Memory B cell (primary cell): ENCODE data around the gene FAM153A.
"Not testable (repeated sequence)": the region's sequence is repeated elsewhere in the genome, so short reads cannot be mapped to it uniquely, and the experiment has no call there.

ENCODE experiments used
- ATAC-seq: fragments of 150-1000 bp; cut with Tn5 transposase; 2 replicates; pipeline ENCODE4 v1.10.0; 2021; ENCODE audit warnings: low read depth, mild to moderate bottlenecking, moderate library complexity
- DNase-seq, 2 donors: peaks; one replicate each; pipeline ENCODE4 v3.0.0; 2022; ENCODE audit warnings: low spot score in 2 of 2
- H3K27ac Mint-ChIP-seq: one replicate; pipeline ENCODE4 v1.8.0; 2022; ENCODE audit warnings: mild to moderate bottlenecking, moderate library complexity, mixed read lengths
- H3K27me3 Mint-ChIP-seq: one replicate; pipeline ENCODE4 v1.8.0; 2022; ENCODE audit warnings: mixed read lengths
- H3K36me3 Mint-ChIP-seq: one replicate; pipeline ENCODE4 v1.8.0; 2022; ENCODE audit warnings: mild to moderate bottlenecking, mixed read lengths
- H3K4me1 Mint-ChIP-seq: one replicate; pipeline ENCODE4 v1.8.0; 2022; ENCODE audit warnings: mixed read lengths
- H3K4me3 Mint-ChIP-seq: one replicate; pipeline ENCODE4 v1.8.0; 2022; ENCODE audit warnings: mild to moderate bottlenecking, moderate library complexity, mixed read lengths
- H3K9me3 Mint-ChIP-seq: one replicate; pipeline ENCODE4 v1.8.0; 2022; ENCODE audit warnings: mixed read lengths

The FAM153A gene

GRCh38 chr5:177693671-177694517 lies 88.8 kb downstream of the FAM153A start:
- not testable (repeated sequence) for H3K9me3 Mint-ChIP-seq, ATAC-seq, H3K4me1 Mint-ChIP-seq, H3K27me3 Mint-ChIP-seq, DNase-seq, H3K36me3 Mint-ChIP-seq, H3K4me3 Mint-ChIP-seq, H3K27ac Mint-ChIP-seq

- not testable (repeated sequence) for H3K27me3 Mint-ChIP-seq, ATAC-seq, H3K9me3 Mint-ChIP-seq, H3K36me3 Mint-ChIP-seq, H3K27ac Mint-ChIP-seq, H3K4me3 Mint-ChIP-seq, H3K4me1 Mint-ChIP-seq, DNase-seq
These were observed 89.7 kb downstream of the FAM153A start for GRCh38 chr5:177692969-177693368.

DNA sequence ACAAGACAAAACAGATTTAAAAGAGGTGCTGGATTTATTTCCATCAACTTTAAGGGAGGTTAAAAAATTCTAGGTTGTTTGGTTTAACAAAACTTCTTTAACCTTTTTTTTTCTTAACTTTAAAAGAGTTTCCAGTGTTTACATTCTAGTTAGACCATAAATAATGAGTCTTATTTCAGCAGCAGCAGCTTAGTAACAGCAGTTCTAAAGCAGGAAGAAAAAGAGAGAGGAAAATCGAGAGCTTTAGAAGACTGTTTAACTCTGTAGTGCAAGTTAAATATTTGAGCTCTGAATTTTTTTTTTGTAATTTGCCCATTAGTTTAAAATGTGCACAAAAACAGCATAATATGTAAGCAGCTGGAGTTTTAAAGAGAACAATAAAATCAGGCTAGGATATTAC lies 90.2 kb downstream of the FAM153A start:
- not testable (repeated sequence) for ATAC-seq, H3K36me3 Mint-ChIP-seq, H3K27ac Mint-ChIP-seq, H3K4me1 Mint-ChIP-seq, H3K4me3 Mint-ChIP-seq, H3K27me3 Mint-ChIP-seq, H3K9me3 Mint-ChIP-seq, DNase-seq

DNA sequence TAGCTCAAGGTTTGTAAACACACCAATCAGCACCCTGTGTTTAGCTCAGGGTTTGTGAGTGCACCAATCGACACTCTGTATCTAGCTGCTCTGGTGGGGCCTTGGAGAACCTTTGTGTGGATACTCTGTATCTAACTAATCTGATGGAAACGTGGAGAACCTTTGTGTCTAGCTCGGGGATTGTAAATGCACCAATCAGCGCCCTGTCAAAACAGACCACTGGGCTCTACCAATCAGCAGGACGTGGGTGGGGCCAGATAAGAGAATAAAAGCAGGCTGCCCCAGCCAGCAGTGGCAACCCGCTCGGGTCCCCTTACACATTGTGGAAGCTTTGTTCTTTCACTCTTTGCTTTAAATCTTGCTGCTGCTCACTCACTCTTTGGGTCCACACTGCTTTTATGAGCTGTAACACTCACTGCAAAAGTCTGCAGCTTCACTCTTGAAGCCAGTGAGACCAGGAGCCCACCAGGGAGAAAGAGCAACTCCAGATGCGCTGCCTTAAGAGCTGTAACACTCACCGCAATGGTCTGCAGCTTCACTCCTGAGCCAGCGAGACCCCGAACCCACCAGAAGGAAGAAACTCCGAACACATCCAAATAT lies 93.6 kb downstream of the FAM153A start:
- not testable (repeated sequence) for H3K27ac Mint-ChIP-seq, ATAC-seq, DNase-seq

DNA sequence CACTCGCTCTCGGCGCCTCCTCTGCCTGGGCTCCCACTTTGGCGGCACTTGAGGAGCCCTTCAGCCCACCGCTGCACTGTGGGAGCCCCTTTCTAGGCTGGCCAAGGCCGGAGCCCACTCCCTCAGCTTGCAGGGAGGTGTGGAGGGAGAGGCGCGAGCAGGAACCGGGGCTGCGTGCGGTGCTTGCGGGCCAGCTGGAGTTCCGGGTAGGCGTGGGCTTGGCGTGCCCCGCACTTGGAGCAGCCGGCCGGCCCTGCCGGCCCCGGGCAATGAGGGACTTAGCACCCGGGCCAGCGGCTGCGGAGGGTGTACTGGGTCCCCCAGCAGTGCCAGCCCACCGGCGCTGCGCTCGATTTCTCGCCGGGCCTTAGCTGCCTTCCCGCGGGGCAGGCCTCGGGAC lies 94.6 kb downstream of the FAM153A start:
- not testable (repeated sequence) for H3K4me1 Mint-ChIP-seq, H3K36me3 Mint-ChIP-seq, H3K9me3 Mint-ChIP-seq, DNase-seq, ATAC-seq, H3K4me3 Mint-ChIP-seq, H3K27me3 Mint-ChIP-seq, H3K27ac Mint-ChIP-seq

More for the DNA sequence above, 93.6 kb downstream of the FAM153A start:
- not testable (repeated sequence) for H3K9me3 Mint-ChIP-seq, H3K4me1 Mint-ChIP-seq, H3K27me3 Mint-ChIP-seq, H3K36me3 Mint-ChIP-seq, H3K4me3 Mint-ChIP-seq

DNA sequence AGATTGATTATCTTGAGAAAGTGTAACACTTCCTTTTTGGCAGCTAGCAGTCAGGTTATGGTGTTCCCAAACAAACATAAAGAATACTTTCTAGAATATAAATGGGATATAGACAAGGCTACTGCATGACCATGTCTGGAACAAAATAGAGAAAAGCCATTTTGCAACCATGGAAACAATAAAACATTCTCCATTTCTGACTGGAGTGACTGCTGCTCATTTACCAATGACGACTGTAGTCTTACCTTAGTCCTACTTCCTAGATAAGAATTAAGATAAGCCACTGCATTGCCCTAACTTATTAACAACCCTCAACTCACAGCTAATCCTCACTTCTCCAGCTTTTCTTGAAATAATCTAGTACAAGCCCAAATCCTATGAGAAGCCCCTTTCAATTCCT lies 100.8 kb downstream of the FAM153A start:
- H3K27ac Mint-ChIP-seq, ATAC-seq, H3K36me3 Mint-ChIP-seq, H3K4me3 Mint-ChIP-seq, H3K9me3 Mint-ChIP-seq, DNase-seq, H3K27me3 Mint-ChIP-seq, H3K4me1 Mint-ChIP-seq: not testable (repeated sequence)
